NCI-H1694 treated with DMSO at 0.1 percent for 48 hours (cell line): ENCODE results near the gene AKR7A3.
"Not testable (repeated sequence)": the region's sequence is repeated elsewhere in the genome, so short reads cannot be mapped to it uniquely, and the experiment has no call there.

Experiments
- DNase-seq: peaks from one replicate; lab custom pipeline; 2025; lab: John Stamatoyannopoulos, UW

AKR7A3 gene

GRCh38 chr1:19288324-19289241 lies at the start of gene AKR7A3:
Gene AKR7A3, minus strand, starts transcription at chr1:19288770. Its CDS starts 61 bp downstream, at chr1:19288709.
- DNase-seq: not testable (repeated sequence)

GRCh38 chr1:19338323-19338762 lies 49.8 kb upstream of the AKR7A3 start:
- peak; percentile 48 for DNase-seq

- no peak for DNase-seq
Measured at GRCh38 chr1:19337289-19337688, 48.7 kb upstream of the AKR7A3 start.

GRCh38 chr1:19336543-19336942 lies 48.0 kb upstream of the AKR7A3 start:
- DNase-seq: no peak

- no peak for DNase-seq
Measured at GRCh38 chr1:19333587-19334354, 45.2 kb upstream of the AKR7A3 start.

GRCh38 chr1:19332832-19333231 lies 44.3 kb upstream of the AKR7A3 start:
- DNase-seq: no peak

GRCh38 chr1:19331262-19331878 lies 42.8 kb upstream of the AKR7A3 start:
- DNase-seq: no peak

GRCh38 chr1:19330449-19331135 lies 42.0 kb upstream of the AKR7A3 start:
- DNase-seq: no peak

GRCh38 chr1:19329611-19330010 lies 41.0 kb upstream of the AKR7A3 start:
- no peak for DNase-seq

- no peak for DNase-seq
Measured at GRCh38 chr1:19329188-19329587, 40.6 kb upstream of the AKR7A3 start.

GRCh38 chr1:19328486-19328885 lies 39.9 kb upstream of the AKR7A3 start:
- no peak for DNase-seq

- no peak for DNase-seq
Measured at GRCh38 chr1:19327736-19328135, 39.2 kb upstream of the AKR7A3 start.

- no peak for DNase-seq
Measured at GRCh38 chr1:19327301-19327700, 38.7 kb upstream of the AKR7A3 start.

GRCh38 chr1:19326748-19327065 lies 38.1 kb upstream of the AKR7A3 start:
- no peak for DNase-seq

- no peak for DNase-seq
Measured at GRCh38 chr1:19325958-19326747, 37.6 kb upstream of the AKR7A3 start.

GRCh38 chr1:19325368-19325957 lies 36.9 kb upstream of the AKR7A3 start:
- DNase-seq: no peak

- DNase-seq: no peak
Measured at GRCh38 chr1:19324665-19324990, 36.1 kb upstream of the AKR7A3 start.

GRCh38 chr1:19323987-19324664 lies 35.6 kb upstream of the AKR7A3 start:
- no peak for DNase-seq

- no peak for DNase-seq
Measured at GRCh38 chr1:19322481-19322880, 33.9 kb upstream of the AKR7A3 start.

- DNase-seq: no peak
Measured at GRCh38 chr1:19321071-19321470, 32.5 kb upstream of the AKR7A3 start.
